Panc1 (cell line): ENCODE data around the gene PRMT5.

ENCODE experiments used
- POLR2AphosphoS5 ChIP-seq: IDR thresholded peaks from 2 replicates; pipeline ENCODE4 v1.6.1; 2012; ENCODE audit warnings: mild to moderate bottlenecking, low read depth, low read length, moderate library complexity
- TF ChIP-seq, protein P1 (sequence below): fragments of 450-650 bp; IDR thresholded peaks from 2 replicates; pipeline ENCODE4 v1.5.1; 2017; ENCODE audit warnings: mild to moderate bottlenecking

DNA sequence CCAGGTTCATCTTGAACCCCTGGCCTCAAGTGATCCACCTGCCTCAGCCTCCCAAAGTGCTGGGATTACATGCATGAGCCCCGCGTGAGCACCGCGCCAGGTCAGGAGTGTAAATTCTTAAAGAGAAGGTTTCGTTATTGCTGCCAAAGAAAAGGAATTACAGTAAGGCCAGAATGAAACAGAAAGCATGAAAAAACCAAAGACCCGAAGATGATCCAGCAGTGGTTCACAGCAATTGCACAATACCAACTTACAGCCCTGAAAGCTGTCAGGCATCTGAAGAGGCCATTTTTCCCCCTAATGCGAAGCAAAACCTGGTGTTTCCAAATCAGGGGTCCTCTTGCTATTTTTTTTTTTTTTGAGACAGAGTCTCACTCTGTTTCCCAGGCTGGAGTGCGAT lies 20.6 kb downstream of the PRMT5 start:
- TF ChIP-seq, protein P1, sequence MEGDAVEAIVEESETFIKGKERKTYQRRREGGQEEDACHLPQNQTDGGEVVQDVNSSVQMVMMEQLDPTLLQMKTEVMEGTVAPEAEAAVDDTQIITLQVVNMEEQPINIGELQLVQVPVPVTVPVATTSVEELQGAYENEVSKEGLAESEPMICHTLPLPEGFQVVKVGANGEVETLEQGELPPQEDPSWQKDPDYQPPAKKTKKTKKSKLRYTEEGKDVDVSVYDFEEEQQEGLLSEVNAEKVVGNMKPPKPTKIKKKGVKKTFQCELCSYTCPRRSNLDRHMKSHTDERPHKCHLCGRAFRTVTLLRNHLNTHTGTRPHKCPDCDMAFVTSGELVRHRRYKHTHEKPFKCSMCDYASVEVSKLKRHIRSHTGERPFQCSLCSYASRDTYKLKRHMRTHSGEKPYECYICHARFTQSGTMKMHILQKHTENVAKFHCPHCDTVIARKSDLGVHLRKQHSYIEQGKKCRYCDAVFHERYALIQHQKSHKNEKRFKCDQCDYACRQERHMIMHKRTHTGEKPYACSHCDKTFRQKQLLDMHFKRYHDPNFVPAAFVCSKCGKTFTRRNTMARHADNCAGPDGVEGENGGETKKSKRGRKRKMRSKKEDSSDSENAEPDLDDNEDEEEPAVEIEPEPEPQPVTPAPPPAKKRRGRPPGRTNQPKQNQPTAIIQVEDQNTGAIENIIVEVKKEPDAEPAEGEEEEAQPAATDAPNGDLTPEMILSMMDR, result no peak
- no peak for TF ChIP-seq POLR2AphosphoS5
